Measurements from ENCODE around the gene ADH1B. TPM values are rescaled to one million over a fixed set of nuclear protein-coding genes. Genes with fewer than 3 reads are reported as not detected.
"Not testable (repeated sequence)": the region's sequence is repeated elsewhere in the genome, so short reads cannot be mapped to it uniquely, and the experiment has no call there.

The ADH1B gene
- polyA plus RNA-seq (ENCODE audit: insufficient read length in 3 of 3), result 10 to 100 TPM; 20.8 to 25.3 (median 25.0) TPM
- long read RNA-seq, donor 1, full-length matches to known transcripts, result 4 of 4 reads
- long read RNA-seq, donor 1, partial matches to known transcripts, result 0 of 4 reads
- long read RNA-seq, donor 1, other reads (novel, unspliced or antisense), result 0 of 4 reads
- long read RNA-seq, donor 2, full-length matches to known transcripts, result 5 of 5 reads
- long read RNA-seq, donor 2, partial matches to known transcripts, result 0 of 5 reads
- long read RNA-seq, donor 2, other reads (novel, unspliced or antisense), result 0 of 5 reads
- long read RNA-seq, donor 3, full-length matches to known transcripts, result 5 of 5 reads
- long read RNA-seq, donor 3, partial matches to known transcripts, result 0 of 5 reads
- long read RNA-seq, donor 3, other reads (novel, unspliced or antisense), result 0 of 5 reads
- long read RNA-seq, donor 4, full-length matches to known transcripts, result 5 of 5 reads
- long read RNA-seq, donor 4, partial matches to known transcripts, result 0 of 5 reads
- long read RNA-seq, donor 4, other reads (novel, unspliced or antisense), result 0 of 5 reads
- long read RNA-seq, donor 5, result 0 reads
- long read RNA-seq, donor 6, full-length matches to known transcripts, result 3 of 3 reads
- long read RNA-seq, donor 6, partial matches to known transcripts, result 0 of 3 reads
- long read RNA-seq, donor 6, other reads (novel, unspliced or antisense), result 0 of 3 reads
- long read RNA-seq, donor 7, full-length matches to known transcripts, result 8 of 8 reads
- long read RNA-seq, donor 7, partial matches to known transcripts, result 0 of 8 reads
- long read RNA-seq, donor 7, other reads (novel, unspliced or antisense), result 0 of 8 reads
- long read RNA-seq, donor 8, result 0 reads
- long read RNA-seq, donor 9, full-length matches to known transcripts, result 6 of 6 reads
- long read RNA-seq, donor 9, partial matches to known transcripts, result 0 of 6 reads
- long read RNA-seq, donor 9, other reads (novel, unspliced or antisense), result 0 of 6 reads
- long read RNA-seq, donor 10, full-length matches to known transcripts, result 3 of 3 reads
- long read RNA-seq, donor 10, partial matches to known transcripts, result 0 of 3 reads
- long read RNA-seq, donor 10, other reads (novel, unspliced or antisense), result 0 of 3 reads
- long read RNA-seq, donor 11, full-length matches to known transcripts, result 1 of 1 reads
- long read RNA-seq, donor 11, partial matches to known transcripts, result 0 of 1 reads
- long read RNA-seq, donor 11, other reads (novel, unspliced or antisense), result 0 of 1 reads
- long read RNA-seq, donor 12, full-length matches to known transcripts, result 1 of 1 reads
- long read RNA-seq, donor 12, partial matches to known transcripts, result 0 of 1 reads
- long read RNA-seq, donor 12, other reads (novel, unspliced or antisense), result 0 of 1 reads
- long read RNA-seq, donor 13, result 0 reads
- long read RNA-seq, donor 14, full-length matches to known transcripts, result 7 of 7 reads
- long read RNA-seq, donor 14, partial matches to known transcripts, result 0 of 7 reads
- long read RNA-seq, donor 14, other reads (novel, unspliced or antisense), result 0 of 7 reads
- long read RNA-seq, donor 15, full-length matches to known transcripts, result 1 of 1 reads
- long read RNA-seq, donor 15, partial matches to known transcripts, result 0 of 1 reads
- long read RNA-seq, donor 15, other reads (novel, unspliced or antisense), result 0 of 1 reads
- long read RNA-seq, donor 16, full-length matches to known transcripts, result 12 of 12 reads
- long read RNA-seq, donor 16, partial matches to known transcripts, result 0 of 12 reads
- long read RNA-seq, donor 16, other reads (novel, unspliced or antisense), result 0 of 12 reads

DNA sequence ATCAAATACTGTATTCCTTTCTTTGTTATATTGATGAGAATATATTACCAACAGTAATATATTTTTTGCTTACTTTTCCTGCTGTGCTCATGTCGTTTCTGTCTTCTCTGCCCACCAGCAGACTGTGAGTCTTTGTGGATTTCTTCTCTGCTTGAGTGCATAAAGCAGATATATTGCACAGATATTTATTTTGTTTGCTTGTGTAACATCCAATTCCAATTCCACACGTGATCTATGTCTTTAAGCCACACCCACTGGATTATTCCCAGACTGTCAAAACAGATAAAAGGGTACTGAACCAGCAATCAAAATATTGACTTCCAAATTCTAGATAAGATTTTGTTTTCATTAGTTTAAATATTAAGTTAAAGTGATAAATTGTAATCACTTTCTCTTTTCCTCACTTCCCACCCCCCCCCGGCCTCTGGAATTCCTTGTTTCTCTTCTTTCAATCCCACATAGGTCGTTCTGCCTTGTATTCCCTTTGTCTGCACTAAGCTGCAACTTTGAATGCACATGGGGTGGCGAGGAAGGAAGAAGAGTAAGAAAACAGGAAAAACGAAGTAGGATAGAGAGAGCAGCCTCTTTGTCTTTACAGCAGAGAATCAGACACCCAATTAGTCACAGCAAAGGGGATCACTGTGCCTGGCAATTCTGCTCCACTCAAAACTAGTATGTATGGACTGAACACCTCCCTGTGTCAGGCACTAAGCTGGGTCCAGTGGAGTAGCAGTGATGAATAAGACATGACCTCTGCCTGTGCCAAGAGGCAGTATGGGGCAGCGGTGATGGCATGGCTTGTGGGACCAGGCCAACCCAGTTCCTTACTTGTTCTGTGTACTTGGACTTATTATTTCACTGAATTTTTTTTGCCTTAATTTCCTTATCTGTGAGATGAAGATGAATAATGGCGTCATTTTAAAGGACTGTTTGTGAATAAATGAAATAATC is at the start of gene ADH1B:
ADH1B (minus strand) TSS at position 161 of the 951 bp plus-strand sequence; CDS start at position 91, 70 bp downstream.
- no peak for DNase-seq (ENCODE audit: extremely low read depth in 1 of 11, low read depth in 9 of 11, low spot score in 4 of 11)

GRCh38 chr4:99367817-99368216 is 46.6 kb upstream of the ADH1B start:
- not testable (repeated sequence) for DNase-seq (ENCODE audit: extremely low read depth in 1 of 11, low read depth in 9 of 11, low spot score in 4 of 11)

GRCh38 chr4:99366491-99366890 is 45.3 kb upstream of the ADH1B start:
- DNase-seq (ENCODE audit: extremely low read depth in 1 of 11, low read depth in 9 of 11, low spot score in 4 of 11), result no peak

DNA sequence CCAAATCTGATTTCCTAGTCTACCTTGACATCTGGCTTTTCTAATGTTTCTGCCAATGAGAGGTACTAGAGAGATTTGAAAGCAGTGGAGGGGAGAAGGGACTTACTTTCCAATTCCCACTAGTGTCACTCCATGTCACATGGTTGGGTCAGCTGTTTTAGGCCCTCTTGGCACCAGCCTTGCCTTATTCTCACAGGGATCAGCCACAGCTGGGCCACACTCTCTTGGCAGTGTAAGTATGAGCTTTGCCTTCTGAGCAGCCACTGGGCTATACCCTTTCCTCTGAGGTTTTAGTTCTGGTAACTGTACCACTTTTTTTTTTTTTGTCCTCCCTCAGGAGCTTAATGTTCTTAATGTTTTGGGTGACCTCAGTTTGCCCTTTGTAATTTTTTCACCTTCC is 41.6 kb upstream of the ADH1B start:
- DNase-seq (ENCODE audit: extremely low read depth in 1 of 11, low read depth in 9 of 11, low spot score in 4 of 11), result no peak

- no peak for DNase-seq (ENCODE audit: extremely low read depth in 1 of 11, low read depth in 9 of 11, low spot score in 4 of 11)
These were observed 40.7 kb upstream of the ADH1B start for GRCh38 chr4:99361899-99362275.

GRCh38 chr4:99361268-99361898 is 40.2 kb upstream of the ADH1B start:
- no peak for DNase-seq (ENCODE audit: extremely low read depth in 1 of 11, low read depth in 9 of 11, low spot score in 4 of 11)

DNA sequence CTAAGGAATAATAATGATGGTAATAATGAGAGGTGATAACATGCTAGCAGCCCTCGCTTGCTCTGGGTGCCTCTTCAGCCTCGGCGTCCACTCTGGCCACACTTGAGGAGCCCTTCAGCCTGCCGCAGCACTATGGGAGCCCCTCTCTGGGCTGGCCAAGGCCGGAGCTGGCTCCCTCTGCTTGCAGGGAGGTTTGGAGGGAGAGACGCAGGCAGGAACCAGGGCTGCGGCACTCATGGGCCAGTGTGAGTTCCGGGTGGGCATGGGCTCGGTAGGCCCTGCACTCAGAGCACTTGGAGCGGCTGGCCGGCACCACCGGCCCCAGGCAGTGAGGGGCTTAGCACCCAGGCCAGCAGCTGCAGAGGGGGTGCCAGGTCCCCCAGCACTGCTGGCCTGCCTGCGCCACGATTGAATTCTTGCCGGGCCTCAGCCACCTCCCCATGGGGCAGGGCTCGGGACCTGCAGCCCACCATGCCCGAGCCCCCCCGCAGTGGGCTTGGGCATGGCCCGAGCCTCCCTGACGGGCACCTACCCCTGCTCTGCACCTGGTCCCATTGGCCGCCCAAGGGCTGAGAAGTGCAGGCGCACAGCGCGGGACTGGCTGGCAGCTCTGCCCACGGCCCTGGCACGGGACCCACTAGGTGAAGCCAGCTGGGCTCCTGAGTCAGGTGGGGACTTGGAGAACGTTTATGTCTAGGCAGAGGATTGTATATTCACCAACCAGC is 38.4 kb upstream of the ADH1B start:
- DNase-seq (ENCODE audit: extremely low read depth in 1 of 11, low read depth in 9 of 11, low spot score in 4 of 11), result no peak

GRCh38 chr4:99357948-99358347 is 36.7 kb upstream of the ADH1B start:
- no peak for DNase-seq (ENCODE audit: extremely low read depth in 1 of 11, low read depth in 9 of 11, low spot score in 4 of 11)

DNA sequence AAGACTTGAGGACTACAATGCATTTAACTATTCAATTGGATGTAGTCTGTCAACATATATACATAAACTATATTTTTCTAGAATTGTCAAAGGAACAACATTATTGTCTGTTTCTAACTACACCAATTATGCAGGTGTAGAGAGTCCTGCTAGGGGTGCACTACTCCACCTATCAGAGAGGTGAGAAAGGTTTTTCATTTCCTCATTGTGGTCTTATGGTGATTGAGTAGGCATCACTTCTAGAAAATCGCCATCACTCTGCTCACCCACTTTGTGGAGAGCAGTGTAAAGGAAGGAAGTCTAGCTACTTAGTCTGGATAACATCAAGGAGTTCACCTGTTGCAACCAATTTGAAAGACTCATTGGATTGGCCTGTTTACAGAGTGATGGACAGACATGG is 35.8 kb upstream of the ADH1B start:
- no peak for DNase-seq (ENCODE audit: extremely low read depth in 1 of 11, low read depth in 9 of 11, low spot score in 4 of 11)

DNA sequence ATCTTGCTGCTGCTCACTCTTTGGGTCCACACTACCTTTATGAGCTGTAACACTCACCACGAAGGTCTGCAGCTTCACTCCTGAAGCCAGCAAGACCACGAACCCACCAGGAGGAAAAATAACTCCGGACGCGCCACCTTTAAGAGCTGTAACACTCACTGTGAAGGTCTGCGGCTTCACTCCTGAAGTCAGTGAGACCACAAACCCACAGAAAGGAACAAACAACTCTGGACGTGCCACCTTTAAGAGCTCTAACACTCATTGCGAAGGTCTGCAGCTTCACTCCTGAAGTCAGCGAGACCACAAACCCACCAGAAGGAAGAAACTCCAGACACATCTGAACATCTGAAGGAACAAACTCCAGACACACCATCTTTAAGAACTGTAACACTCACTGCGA is 34.9 kb upstream of the ADH1B start:
- DNase-seq (ENCODE audit: extremely low read depth in 1 of 11, low read depth in 9 of 11, low spot score in 4 of 11), result not testable (repeated sequence)

DNA sequence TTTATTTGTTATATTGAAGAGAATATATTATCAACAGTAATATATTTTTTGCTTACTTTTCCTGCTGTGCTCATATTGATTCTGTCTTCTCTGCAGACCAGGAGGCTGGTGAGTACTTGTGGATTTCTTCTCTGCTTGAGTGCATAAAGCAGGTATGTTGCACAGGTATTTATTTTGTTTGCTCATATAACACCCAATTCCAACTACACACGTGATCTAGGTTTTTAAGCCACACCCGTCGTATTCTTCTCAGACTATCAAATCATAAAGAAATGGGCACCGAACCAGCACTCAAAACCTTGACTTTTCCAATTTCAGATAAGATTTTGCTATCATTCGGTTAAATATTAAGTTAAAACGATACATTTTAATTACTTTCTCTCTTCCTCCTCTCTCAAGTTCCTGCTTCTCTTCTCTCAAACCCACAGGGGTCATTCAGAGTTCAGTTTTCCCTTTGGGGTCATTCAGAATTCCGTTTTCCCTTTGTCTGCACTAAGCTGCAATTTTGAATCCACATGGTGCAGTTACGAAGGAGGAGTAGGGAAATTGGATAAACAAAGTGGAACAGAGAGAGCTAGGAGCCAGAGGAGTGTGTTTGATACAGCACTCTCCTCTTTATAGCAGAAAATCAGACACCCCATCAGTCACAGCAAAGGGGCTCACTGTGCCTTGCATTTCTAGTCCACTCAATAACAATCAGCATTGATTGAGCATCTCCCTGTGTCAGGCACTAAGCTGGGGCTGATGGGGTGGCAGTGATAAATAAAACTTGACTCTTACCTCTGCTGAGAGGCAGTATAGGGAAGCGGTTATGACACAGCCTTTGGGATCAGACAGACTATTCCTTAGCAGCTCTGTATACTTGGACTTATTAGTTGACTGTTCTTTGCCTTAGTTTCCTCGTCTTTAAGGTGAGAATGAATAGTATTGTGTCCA is 31.7 kb upstream of the ADH1B start, which contains the start of gene ADH1C:
ADH1C (minus strand) TSS at position 145 of the 936 bp plus-strand sequence; CDS start at position 74, 71 bp downstream.
- DNase-seq (ENCODE audit: extremely low read depth in 1 of 11, low read depth in 9 of 11, low spot score in 4 of 11), result peak in 7 of 11 donors; percentile 13 to 52 (median 30)

DNA sequence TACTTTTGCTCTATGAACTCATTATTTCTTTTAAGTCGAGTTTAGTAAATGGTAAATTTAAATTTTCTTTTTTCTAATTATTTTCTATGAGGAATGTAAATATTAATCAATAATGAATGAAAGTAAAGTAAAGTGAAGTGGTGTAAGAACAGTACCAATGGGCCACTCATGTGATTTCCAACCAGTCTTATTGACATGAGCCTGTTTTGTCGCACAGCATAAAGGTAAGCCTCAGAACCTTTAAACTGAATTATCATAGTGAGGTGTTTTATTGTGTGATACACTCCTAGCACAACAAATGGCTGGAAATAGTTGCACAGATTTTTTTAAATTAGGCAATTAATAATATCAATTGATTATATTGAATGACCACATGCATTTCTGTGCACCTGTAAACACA is 30.3 kb upstream of the ADH1B start:
- DNase-seq (ENCODE audit: extremely low read depth in 1 of 11, low read depth in 9 of 11, low spot score in 4 of 11), result no peak

- no peak for DNase-seq (ENCODE audit: extremely low read depth in 1 of 11, low read depth in 9 of 11, low spot score in 4 of 11)
These were observed 28.1 kb upstream of the ADH1B start for GRCh38 chr4:99349338-99349737.

DNA sequence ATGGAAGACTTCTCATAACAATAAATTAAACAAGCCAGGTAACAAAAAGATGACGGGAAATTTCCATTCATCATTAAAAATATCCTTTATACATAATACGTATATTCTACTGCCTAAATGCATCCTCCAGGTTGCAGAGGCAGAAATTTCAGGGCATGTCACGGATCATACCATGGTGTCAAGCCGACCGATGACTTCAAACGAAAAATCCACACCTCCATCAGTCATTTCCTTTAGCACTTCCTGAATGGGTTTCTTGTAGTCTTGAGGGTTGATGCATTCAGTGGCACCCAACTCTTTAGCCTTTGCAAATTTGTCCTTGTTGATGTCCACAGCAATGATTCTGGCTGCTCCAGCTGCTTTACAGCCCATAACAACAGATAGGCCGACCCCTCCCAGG is 21.4 kb upstream of the ADH1B start:
- not testable (repeated sequence) for DNase-seq (ENCODE audit: extremely low read depth in 1 of 11, low read depth in 9 of 11, low spot score in 4 of 11)

GRCh38 chr4:99341426-99341825 is 20.2 kb upstream of the ADH1B start:
- DNase-seq (ENCODE audit: extremely low read depth in 1 of 11, low read depth in 9 of 11, low spot score in 4 of 11), result no peak
